Motor neuron (in vitro differentiated cells): ENCODE data around the gene SPSB3. TPM values are rescaled to one million over a fixed set of nuclear protein-coding genes. Genes with fewer than 3 reads are reported as not detected.

Experiments used
- ATAC-seq, 8 experiments: fragments of 200-7000 bp; cut with Tn5 transposase; replicated peaks in 6 of 8; 2 replicates each; pipeline ENCODE4 v1.8.0; 2021; ENCODE audit warnings: mild to moderate bottlenecking in 8 of 8, moderate library complexity in 8 of 8
- H3K27ac ChIP-seq, 2 donors: fragments of 250-450 bp; sonication (Bioruptor Pico); 2 replicates each; pipeline ENCODE4 v1.9.0; 2021; ENCODE audit warnings: antibody characterized with exemption in 2 of 2, mild to moderate bottlenecking in 2 of 2, moderate library complexity in 1 of 2
- H3K4me1 ChIP-seq, 2 donors: fragments of 250-450 bp; sonication (Bioruptor Pico); replicated peaks in 1 of 2; 2 replicates each; pipeline ENCODE4 v1.6.1; 2021; ENCODE audit warnings: antibody characterized with exemption in 2 of 2, mild to moderate bottlenecking in 2 of 2, moderate library complexity in 1 of 2
- H3K4me3 ChIP-seq, 5 donors: fragments of 250-450 bp; sonication (Bioruptor Pico); 2 replicates each; pipeline ENCODE4 v1.9.0; 2021; ENCODE audit warnings: antibody characterized with exemption in 5 of 5, mild to moderate bottlenecking in 5 of 5, moderate library complexity in 4 of 5
- WGBS, 10 experiments: fragments of 450-650 bp; shearing (Covaris generic); methylation state at CpG; one replicate each; pipeline ENCODE4 v1.0.0; 2022; 5-methylcytosine and 5-hydroxymethylcytosine counted together
- in situ Hi-C, 9 experiments: fragments of 400-800 bp; cut with MboI; loops; one replicate each; pipeline ENCODE4 v1.15.0; 2021; ENCODE audit warnings: low sequenced_read_pairs in 9 of 9, low pct_unique_long_range_greater_than_20kb in 2 of 9; ENCODE audit not compliant: unreplicated experiment in 9 of 9
- total RNA-seq, 8 experiments: library from RNA; unstranded; fragments of 300-600 nt; gene quantifications; 2 replicates each; pipeline versions ENCODE4 v1.2.3 to v1.2.4, GENCODE V29; 2022

Gene SPSB3
- total RNA-seq, 8 experiments from 2014 or later, result 15.0 to 73.8 (median 36.0) TPM

DNA sequence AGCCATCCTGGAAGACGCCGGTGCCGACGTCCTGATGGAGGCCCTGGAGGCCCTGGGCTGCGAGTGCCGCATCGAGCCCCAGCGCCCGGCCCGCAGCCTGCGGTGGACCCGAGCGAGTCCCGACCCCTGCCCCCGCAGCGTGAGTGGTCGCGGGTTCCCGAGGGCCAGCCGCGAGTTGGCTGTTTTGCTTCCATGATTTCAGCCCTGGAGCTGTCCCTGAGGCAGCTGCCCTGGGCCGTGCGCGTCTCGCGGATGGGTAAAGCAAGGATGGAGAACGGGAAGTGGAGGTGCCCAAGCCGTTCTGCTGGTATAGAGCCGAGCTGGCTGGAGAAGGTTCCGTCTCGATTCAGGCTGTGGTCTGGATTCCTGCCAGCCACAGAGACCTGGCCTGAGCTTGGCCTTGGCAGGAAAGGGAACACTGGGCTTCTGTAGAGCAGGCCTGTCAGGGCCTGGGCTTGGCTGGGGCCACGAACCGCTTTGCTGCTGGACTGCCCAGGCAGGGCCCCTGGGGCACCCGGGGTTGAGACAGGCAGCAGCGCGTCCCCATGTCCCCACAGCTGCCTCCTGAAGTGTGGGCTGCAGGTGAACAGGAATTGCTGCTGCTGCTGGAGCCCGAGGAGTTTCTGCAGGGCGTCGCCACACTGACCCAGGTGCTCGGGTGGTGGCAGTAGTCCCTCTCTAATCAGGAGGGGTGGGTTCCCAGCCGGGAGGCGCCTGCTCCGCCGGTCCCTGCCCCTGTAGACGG is 8.5 kb downstream of the SPSB3 start:
- in situ Hi-C loops, result no loop called here
- 0 to 18% (median 0%) methylated on average over 1 to 6 of the region's 45 CpGs; no CpG with 5 or more reads in 5 of the 10 experiments for WGBS, 10 experiments
- Histone ChIP-seq H3K4me3 (peak overlapping the region; percentile 73 to 96 (median 84)), H3K4me1 (peaks cover 16 to 17% of the 10 kb centered on the region in 2 donors), H3K27ac (peak overlapping the region; percentile 93 to 95)
- peak in 3 of 8 experiments; percentile 0 to 3 (median 2) for ATAC-seq

DNA sequence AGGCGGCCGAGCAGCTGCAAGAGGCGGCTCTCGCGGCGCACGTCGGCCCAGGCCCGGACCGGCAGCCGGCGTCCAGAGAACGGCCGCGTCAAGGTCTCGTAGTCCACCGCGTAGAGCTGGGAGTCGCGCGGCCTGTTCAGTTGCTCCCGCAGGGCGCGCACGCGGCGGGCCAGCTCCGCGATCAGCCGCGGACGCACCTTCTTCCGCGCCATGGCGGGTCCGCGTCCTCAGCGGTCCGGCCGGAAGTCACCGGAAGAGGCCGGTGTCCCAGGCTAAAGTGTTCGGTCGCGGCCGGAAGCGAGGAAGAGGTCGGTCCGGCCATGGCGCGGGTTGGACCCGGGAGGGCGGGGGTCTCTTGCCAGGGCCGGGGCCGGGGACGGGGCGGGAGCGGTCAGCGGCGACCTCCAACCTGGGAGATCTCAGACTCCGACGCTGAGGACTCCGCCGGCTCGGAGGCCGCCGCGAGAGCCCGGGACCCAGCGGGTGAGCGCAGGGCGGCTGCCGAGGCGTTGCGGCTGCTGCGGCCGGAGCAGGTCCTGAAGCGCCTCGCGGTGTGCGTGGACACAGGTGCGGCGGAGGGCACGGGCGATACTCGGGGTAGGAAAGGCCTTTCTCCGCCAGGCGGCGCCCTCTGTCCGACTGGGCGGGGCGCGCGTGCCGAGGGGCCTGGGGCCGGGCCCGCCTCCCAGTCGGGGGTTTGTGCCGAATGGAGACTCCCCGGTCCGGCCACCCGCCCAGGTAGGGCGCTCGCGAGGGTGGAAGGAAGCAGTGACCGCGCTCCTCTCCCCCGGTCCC is 9.3 kb downstream of the SPSB3 start, which contains the start of gene MRPS34:
Gene MRPS34 (minus strand): TSS at position 227 of the 795 bp plus-strand sequence. CDS start 15 bp downstream, at position 212.
- WGBS, 10 experiments, result no CpG with 5 or more reads among the region's 108 CpGs
- Histone ChIP-seq H3K4me1 (peaks cover 16 to 17% of the 10 kb centered on the region in 2 donors), H3K27ac (peak within 1 kb of the TSS; percentile 93 to 95), H3K4me3 (peak within 1 kb of the TSS; percentile 73 to 96 (median 84))
- in situ Hi-C loops, result no loop called here
- ATAC-seq, result peak; percentile 56 to 73 (median 70)

DNA sequence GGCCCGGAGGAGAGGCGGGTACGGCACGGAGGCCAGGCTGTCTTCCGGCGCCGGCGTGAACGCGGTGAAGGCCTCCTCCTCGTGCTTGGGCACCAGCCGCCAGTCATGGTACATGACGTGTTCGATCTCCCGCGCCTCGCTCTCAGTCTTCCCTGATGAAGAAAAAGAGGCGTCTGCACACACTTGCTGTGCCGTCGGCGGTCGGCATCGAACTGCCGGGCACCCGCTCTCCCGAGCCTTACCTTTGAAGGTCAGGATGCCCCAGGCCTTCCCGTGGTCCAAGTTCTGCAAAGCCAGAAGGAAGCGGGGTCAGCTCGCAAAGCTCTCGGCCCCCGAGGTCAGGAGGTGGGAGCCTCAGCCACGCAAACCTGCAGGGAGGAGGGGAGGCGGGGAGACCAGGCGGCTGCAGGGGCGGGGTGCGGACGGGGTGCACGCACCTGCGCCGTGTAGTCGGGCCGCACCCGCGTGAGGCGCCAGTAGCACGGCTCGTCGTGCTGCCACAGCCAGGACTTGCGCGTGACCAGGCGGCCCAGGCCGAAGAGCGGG is 9.9 kb downstream of the SPSB3 start, which contains the start of gene EME2:
Gene EME2 (plus strand): TSS at position 449 of the 546 bp plus-strand sequence. CDS start 418 bp downstream, outside the sequence.
- Histone ChIP-seq H3K27ac (peak within 1 kb of the TSS; percentile 93 to 95), H3K4me3 (peak within 1 kb of the TSS; percentile 73 to 96 (median 84)), H3K4me1 (peaks cover 16 to 17% of the 10 kb centered on the region in 2 donors)
- ATAC-seq, result peak in 7 of 8 experiments; percentile 0 to 10 (median 1)
- 0 to 1% (median 0%) methylated on average over 3 to 21 of the region's 53 CpGs; no CpG with 5 or more reads in 2 of the 10 experiments for WGBS, 10 experiments
- in situ Hi-C loops, result no loop called here

DNA sequence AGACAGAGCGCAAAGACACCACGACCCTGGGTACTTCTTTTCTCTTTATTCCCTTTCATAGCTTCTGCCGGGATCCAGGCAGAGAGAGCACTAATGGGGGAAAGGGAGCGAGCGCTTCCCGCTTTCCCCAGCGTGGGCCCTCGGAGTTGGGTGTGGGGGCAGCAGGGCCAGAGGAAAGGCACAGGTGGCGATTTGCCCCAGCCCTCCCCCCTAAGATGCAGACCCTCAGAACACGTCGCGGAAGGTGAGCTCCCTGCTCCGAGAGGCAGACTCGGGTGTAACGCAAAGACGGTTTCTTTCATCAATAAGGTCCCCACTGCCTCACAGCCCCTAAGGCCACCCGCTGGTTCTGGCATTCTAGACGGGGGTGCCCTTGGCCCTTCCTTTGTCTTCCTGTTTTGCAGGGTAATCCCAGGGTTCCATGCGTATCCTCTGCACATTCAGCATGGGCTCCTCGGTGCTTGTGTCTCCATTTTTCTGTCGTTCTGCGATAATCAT is 10.5 kb downstream of the SPSB3 start:
- WGBS, 10 experiments, result 0 to 6% (median 1%) methylated on average over 1 to 9 of the region's 22 CpGs; no CpG with 5 or more reads in 2 of the 10 experiments
- H3K4me1 ChIP-seq, result peaks cover 16 to 17% of the 10 kb centered on the region in 2 donors
- H3K4me3 ChIP-seq, result peak overlapping the region; percentile 73 to 96 (median 84)
- in situ Hi-C loops, result no loop called here
- H3K27ac ChIP-seq, result peak overlapping the region; percentile 93 to 95
- no peak for ATAC-seq

DNA sequence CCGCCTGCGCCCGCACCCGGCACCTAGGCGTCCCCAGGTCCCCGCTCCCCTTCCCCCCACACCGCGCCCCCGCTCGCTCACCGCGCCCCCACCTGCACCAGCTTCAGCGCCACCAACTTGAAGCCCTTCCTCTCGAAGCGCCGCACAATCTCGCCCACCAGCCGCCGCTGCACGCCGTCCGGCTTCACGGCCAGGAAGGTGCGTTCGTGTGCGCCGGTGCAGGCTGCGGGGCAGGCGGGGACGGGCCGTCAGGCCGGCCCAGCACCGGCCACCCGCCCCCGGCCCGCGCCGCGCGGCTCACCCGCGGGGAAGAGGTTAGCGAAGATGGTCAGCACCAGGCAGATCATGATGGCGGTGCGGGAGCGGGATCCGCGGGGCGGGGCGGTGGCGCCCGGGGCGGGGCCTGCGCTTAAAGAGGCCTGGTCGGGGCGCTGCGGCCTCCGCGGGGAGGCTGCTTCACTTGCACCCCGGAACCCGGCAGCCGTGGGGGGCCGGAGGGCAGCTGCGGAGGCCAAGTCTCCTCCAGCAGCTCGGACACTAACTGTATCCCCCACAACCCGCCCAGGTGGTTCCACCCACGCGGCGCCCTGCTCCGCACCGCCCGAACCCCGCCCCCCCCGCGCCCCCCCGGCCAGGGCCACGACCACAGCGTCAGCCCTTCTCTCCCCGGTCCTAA is 11.0 kb downstream of the SPSB3 start, which contains the start of gene NME3:
Gene NME3 (minus strand): TSS at position 356 of the 676 bp plus-strand sequence. CDS start 9 bp downstream, at position 347.
- peak within 1 kb of the TSS; percentile 93 to 95 for H3K27ac ChIP-seq
- peak; percentile 18 to 49 (median 45) for ATAC-seq
- in situ Hi-C loops, result no loop called here
- H3K4me1 ChIP-seq, result peaks cover 16 to 17% of the 10 kb centered on the region in 2 donors
- H3K4me3 ChIP-seq, result peak within 1 kb of the TSS; percentile 73 to 96 (median 84)
- WGBS, 10 experiments, result 0% methylated on average over 2 of the region's 79 CpGs; no CpG with 5 or more reads in 9 of the 10 experiments

DNA sequence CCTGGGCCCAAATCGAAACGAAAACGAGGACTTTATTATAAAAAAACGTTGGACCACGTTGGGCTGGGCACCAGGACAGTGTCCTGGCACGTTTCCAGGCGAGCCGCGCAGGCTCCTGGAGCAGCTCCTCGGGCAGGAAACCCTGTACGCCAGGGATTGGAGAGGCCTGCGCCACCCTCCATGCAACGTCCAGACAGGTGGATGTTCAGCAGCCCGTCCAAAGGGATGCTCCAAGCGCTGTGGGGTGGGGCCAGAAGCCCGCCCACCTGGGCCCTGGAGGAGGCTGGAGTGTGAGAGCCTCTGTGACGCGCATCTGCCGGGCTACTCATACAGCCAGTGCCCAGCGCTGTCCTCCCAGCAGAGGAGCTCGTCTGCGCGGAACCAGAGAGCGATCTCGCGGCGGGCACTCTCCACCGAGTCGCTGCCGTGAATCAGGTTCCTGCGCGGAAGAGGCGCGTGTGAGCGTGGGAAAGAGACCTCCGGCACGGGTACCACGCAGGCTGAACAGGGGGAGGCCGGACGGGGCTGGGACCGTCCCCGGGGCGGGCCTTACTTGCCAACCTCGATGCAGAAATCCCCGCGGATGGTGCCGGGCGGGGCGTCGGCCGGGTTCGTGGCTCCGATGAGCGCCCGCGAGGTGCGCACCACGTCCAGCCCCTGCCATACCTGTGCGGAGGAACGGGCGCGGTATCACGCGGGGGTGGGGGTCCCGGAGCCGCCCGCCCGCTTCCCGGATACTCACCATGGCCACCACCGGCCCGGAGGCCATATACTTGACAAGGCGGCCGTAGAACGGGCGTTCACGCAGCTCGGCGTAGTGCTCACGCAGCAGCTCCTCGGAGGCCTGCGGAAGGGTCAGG is 11.8 kb downstream of the SPSB3 start:
- WGBS, 10 experiments, result 0 to 100% (median 30%) methylated on average over 1 to 19 of the region's 81 CpGs; no CpG with 5 or more reads in 5 of the 10 experiments
- peak; percentile 1 to 14 (median 4) for ATAC-seq
- peak overlapping the region; percentile 93 to 95 for H3K27ac ChIP-seq
- peaks cover 16 to 17% of the 10 kb centered on the region in 2 donors for H3K4me1 ChIP-seq
- in situ Hi-C loops, result no loop called here
- H3K4me3 ChIP-seq, result peak overlapping the region; percentile 73 to 96 (median 84)

DNA sequence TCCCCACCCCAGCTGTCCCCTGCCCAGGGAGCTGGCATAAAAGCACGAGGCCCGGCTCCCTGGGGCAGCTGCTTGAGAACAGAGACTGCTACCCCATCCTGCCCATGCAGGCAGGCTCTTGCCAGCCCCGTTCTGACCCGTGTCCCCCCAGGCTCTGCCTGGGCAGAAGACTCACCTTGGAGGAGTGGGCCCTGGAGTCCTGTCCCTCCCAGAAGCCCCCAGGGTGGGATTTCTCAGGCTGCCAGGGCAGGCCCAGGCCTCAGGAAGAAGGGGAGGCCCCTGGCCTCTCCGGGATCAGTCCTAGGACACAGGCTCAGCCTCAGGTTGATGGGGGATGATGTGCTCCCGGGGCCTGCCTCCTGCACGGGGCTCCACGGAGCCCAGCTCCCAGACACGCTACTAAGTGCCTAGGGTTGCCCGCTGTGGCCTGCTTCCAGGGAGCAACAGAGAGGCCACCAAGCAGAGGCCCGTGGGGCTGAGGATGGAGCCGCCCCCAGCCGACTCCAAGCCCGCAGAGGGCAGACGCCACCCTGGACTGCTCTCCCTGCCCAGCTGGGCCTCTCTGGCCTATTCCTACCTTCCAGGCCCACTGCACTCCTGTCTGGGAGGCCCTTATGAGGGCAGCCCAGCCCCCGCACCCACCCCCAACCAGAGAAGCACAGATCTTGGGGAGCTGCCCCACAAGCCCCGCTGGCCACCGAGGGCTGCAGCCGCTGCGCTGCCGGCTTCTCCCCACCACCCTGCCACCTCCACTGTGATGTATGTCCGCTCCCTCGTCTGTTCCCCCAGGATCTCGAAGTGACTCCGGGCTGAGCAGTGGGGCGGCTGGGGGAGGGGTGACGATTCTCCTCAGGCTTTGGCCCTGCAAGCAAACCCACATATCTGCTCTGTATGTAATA is 12.7 kb downstream of the SPSB3 start:
- ATAC-seq, result no peak
- no peak overlapping the region for H3K27ac ChIP-seq
- 71 to 83% methylated on average over 1 to 3 of the region's 27 CpGs; no CpG with 5 or more reads in 8 of the 10 experiments for WGBS, 10 experiments
- H3K4me1 ChIP-seq, result peaks cover 13 to 15% of the 10 kb centered on the region in 2 donors
- peak overlapping the region in 4 of 5 donors; percentile 73 to 96 (median 88) for H3K4me3 ChIP-seq
- in situ Hi-C loops, result no loop called here

DNA sequence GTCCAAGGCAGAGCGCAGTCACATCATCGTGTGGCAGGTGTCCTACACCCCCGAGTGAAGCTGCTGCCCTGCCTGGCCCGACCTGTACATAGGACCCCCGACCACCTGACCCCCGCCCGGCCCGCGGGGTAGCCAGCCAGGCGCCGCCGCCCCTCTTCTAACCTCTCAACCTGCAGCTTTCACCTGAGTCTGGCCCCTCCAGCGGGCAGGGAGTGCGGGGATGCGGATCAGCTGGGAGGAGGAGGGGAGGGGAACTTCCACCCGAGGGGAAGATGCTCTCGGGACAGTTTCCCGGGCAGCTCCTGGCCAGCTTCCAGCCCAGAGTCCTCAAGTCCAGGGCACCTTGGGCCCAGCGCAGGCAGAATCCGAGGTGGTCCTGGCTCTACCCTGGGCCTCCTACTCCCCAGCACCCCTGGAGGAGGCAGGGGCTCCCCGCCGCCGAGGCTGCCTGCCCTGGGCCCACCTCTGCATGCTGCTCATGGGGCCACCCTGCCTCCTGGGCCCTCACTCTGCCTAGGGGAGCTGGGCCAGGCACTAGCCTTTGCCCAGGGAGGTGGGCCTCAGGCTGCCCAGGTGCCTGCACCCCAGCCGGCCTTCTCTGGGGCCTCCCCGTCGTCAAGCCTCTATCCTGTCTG is 13.5 kb downstream of the SPSB3 start:
- in situ Hi-C loops, result no loop called here
- no peak overlapping the region for H3K4me3 ChIP-seq
- ATAC-seq, result no peak
- peaks cover 6 to 7% of the 10 kb centered on the region in 2 donors for H3K4me1 ChIP-seq
- no peak overlapping the region for H3K27ac ChIP-seq
- WGBS, 10 experiments, result no CpG with 5 or more reads among the region's 26 CpGs

DNA sequence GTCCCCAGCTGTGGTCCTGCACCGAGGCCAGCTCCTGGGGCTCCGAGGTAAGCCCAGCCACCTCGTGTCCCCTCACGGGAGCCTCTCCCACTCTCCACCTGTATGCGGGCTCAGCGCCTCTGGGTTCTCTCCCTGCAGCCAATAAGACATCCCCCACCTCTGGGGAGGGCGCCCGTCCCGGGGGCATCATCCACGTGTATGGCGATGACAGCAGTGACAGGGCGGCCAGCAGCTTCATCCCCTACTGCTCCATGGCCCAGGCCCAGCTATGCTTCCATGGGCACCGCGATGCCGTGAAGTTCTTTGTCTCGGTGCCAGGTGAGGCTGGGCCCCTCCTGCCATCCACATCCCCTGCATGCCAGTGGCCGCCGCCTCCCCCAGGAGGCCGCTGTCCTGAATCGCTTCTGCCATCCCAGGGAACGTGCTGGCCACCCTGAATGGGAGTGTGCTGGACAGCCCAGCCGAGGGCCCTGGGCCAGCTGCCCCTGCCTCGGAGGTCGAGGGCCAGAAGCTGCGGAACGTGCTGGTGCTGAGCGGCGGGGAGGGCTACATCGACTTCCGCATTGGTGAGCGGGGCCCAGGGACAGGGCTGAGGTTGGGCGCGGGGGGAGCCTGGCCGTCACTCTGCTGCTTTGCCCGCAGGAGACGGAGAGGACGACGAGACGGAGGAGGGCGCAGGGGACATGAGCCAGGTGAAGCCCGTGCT is 14.2 kb downstream of the SPSB3 start:
- peaks cover 6 to 7% of the 10 kb centered on the region in 2 donors for H3K4me1 ChIP-seq
- ATAC-seq, result no peak
- 92 to 94% methylated on average over 3 to 5 of the region's 41 CpGs; no CpG with 5 or more reads in 8 of the 10 experiments for WGBS, 10 experiments
- no peak overlapping the region for H3K4me3 ChIP-seq
- H3K27ac ChIP-seq, result no peak overlapping the region
- in situ Hi-C loops, result no loop called here
